SK-N-SH (cell line): ENCODE data around the gene DNAJC10.
"Not testable (repeated sequence)": the region's sequence is repeated elsewhere in the genome, so short reads cannot be mapped to it uniquely, and the experiment has no call there.

Source experiments
- CTCF ChIP-seq: fragments of 200-600 bp; sonication (generic); IDR thresholded peaks from 2 replicates; pipeline ENCODE4 v1.6.1; 2017; ENCODE audit warnings: antibody characterized with exemption, mild to moderate bottlenecking, moderate library complexity
- EP300 ChIP-seq, 2 experiments: IDR thresholded peaks; 2 replicates each; pipeline versions ENCODE4 v1.4.0 to v1.6.1; 2012; ENCODE audit warnings: borderline replicate concordance in 1 of 2, low read depth in 1 of 2, low read length in 1 of 2
- EZH2phosphoT487 ChIP-seq: fragments of 200-600 bp; sonication (generic); IDR thresholded peaks from 2 replicates; pipeline ENCODE4 v1.6.1; 2017; ENCODE audit warnings: low read depth, mixed run types, mild to moderate bottlenecking, antibody characterized with exemption, moderate library complexity, borderline replicate concordance
- FOXJ3 ChIP-seq: sonication (generic); formaldehyde crosslinking; IDR thresholded peaks from 2 replicates; pipeline ENCODE4 v1.5.1; 2020; ENCODE audit warnings: mild to moderate bottlenecking, missing genetic modification reagents
- FOXM1 ChIP-seq: IDR thresholded peaks from 2 replicates; pipeline ENCODE4 v1.4.0; 2012; ENCODE audit warnings: low read depth, mild to moderate bottlenecking
- POLR2AphosphoS5 ChIP-seq: IDR thresholded peaks from 2 replicates; pipeline ENCODE4 v1.6.1; 2012; ENCODE audit warnings: low read depth, low read length
- TCF12 ChIP-seq: IDR thresholded peaks from 2 replicates; pipeline ENCODE4 v1.4.0; 2012
- TEAD4 ChIP-seq: IDR thresholded peaks from 2 replicates; pipeline ENCODE4 v1.4.0; 2012; ENCODE audit warnings: mild to moderate bottlenecking, borderline replicate concordance; ENCODE audit not compliant: insufficient read depth
- USF2 ChIP-seq: fragments of 150-350 bp; IDR thresholded peaks from 2 replicates; pipeline ENCODE4 v1.6.1; 2017; ENCODE audit warnings: antibody characterized with exemption, low read length, low read depth, borderline replicate concordance
- TF ChIP-seq, protein P1 (sequence below): IDR thresholded peaks from 2 replicates; pipeline ENCODE4 v1.6.1; 2012; ENCODE audit warnings: mild to moderate bottlenecking, low read depth, low read length, moderate library complexity
- TF ChIP-seq, protein P2 (sequence below): IDR thresholded peaks from 2 replicates; pipeline ENCODE4 v1.4.0; 2012; ENCODE audit warnings: low read depth

DNA sequence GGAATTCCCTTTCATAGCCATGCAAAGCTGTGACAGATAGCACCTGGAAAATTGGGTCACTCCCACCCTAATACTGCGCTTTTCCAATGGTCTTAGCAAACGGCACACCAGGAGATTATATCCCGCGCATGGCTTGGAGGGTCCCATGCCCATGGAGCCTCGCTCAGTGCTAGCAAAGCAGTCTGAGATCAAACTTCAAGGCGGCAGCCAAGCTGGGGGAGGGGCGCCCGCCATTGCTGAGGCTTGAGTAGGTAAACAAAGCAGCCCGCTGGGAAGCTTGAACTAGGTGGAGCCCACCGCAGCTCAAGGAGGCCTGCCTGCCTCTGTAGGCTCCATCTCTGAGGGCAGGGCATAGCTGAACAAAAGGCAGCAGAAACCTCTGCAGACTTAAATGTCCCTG is 29.3 kb upstream of the DNAJC10 start:
- TF ChIP-seq, protein P1, sequence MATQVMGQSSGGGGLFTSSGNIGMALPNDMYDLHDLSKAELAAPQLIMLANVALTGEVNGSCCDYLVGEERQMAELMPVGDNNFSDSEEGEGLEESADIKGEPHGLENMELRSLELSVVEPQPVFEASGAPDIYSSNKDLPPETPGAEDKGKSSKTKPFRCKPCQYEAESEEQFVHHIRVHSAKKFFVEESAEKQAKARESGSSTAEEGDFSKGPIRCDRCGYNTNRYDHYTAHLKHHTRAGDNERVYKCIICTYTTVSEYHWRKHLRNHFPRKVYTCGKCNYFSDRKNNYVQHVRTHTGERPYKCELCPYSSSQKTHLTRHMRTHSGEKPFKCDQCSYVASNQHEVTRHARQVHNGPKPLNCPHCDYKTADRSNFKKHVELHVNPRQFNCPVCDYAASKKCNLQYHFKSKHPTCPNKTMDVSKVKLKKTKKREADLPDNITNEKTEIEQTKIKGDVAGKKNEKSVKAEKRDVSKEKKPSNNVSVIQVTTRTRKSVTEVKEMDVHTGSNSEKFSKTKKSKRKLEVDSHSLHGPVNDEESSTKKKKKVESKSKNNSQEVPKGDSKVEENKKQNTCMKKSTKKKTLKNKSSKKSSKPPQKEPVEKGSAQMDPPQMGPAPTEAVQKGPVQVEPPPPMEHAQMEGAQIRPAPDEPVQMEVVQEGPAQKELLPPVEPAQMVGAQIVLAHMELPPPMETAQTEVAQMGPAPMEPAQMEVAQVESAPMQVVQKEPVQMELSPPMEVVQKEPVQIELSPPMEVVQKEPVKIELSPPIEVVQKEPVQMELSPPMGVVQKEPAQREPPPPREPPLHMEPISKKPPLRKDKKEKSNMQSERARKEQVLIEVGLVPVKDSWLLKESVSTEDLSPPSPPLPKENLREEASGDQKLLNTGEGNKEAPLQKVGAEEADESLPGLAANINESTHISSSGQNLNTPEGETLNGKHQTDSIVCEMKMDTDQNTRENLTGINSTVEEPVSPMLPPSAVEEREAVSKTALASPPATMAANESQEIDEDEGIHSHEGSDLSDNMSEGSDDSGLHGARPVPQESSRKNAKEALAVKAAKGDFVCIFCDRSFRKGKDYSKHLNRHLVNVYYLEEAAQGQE: not testable (repeated sequence)
- TF ChIP-seq POLR2AphosphoS5; TCF12; CTCF; TEAD4; EZH2phosphoT487; FOXM1; FOXJ3; USF2; EP300 (IDR thresholded peaks at IDR 0.05; ENCODE audit: borderline replicate concordance in 1 of 2, low read depth in 1 of 2, low read length in 1 of 2): not testable (repeated sequence)
- TF ChIP-seq, protein P2, sequence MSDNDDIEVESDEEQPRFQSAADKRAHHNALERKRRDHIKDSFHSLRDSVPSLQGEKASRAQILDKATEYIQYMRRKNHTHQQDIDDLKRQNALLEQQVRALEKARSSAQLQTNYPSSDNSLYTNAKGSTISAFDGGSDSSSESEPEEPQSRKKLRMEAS: not testable (repeated sequence)
